ENCODE measurements around the gene RASA4.
"Not testable (repeated sequence)": the region's sequence is repeated elsewhere in the genome, so short reads cannot be mapped to it uniquely, and the experiment has no call there.

DNA sequence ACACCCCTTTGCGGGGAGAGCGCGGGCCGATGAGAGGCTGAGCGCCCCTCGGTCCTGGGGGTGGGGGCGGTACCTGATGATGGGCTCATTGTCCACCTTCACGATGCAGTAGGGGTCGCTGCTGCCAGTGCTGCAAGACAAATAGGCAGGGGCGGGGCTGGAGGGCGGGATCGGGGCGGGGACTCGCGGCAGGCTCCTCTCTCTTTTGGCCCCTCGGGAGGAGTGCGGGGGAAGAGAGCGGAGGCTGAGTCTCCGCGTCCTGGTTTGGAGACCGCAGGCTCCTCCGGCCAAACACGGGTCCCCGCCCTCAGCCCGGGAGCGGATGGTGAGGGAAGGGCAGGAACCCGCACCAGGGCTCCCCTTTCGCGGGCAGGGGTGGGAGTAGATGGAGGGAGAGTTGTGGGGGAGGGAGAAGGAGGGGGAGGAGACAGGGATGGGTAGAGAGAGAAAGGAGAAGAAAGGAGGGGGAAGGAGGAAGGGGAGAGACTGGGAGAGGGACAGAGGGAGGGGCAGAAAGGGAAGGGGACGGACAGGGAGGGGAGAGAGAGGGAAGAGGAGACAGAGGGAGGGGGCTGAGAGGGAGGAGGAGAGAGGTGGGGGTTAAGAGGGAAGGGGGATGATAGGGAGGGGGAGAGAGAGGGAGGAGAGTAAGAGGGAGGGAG lies 5.4 kb downstream of the RASA4 start:
- TF ChIP-seq, protein P1, sequence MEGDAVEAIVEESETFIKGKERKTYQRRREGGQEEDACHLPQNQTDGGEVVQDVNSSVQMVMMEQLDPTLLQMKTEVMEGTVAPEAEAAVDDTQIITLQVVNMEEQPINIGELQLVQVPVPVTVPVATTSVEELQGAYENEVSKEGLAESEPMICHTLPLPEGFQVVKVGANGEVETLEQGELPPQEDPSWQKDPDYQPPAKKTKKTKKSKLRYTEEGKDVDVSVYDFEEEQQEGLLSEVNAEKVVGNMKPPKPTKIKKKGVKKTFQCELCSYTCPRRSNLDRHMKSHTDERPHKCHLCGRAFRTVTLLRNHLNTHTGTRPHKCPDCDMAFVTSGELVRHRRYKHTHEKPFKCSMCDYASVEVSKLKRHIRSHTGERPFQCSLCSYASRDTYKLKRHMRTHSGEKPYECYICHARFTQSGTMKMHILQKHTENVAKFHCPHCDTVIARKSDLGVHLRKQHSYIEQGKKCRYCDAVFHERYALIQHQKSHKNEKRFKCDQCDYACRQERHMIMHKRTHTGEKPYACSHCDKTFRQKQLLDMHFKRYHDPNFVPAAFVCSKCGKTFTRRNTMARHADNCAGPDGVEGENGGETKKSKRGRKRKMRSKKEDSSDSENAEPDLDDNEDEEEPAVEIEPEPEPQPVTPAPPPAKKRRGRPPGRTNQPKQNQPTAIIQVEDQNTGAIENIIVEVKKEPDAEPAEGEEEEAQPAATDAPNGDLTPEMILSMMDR (IDR thresholded peaks at IDR 0.05), result not testable (repeated sequence)
- TF ChIP-seq ZFX (IDR thresholded peaks at IDR 0.05; ENCODE audit: borderline replicate concordance), result not testable (repeated sequence)

Data from 22Rv1 (cell line).